ENCODE results near the gene GRIN3B.
"Not testable (repeated sequence)": the region's sequence is repeated elsewhere in the genome, so short reads cannot be mapped to it uniquely, and the experiment has no call there.

DNA sequence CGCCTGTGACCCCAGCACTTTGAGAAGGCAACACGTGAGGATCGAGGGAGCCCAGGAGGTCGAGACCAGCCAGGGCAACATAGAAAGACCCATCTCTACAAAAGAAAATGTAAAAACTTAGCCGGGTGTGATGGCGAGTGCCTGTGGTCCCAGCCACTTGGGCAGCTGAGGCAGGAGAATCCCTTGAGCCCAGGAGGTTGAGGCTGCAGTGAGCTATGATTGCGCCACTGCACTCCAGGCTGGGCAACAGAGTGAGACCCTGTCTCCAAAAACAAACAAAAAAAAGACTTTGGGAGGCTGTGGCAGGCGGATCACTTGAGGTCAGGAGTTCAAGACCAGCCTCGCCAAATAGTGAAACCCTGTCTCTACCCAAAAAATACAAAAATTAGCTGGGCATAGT lies 42.6 kb upstream of the GRIN3B start:
- not testable (repeated sequence) for TF ChIP-seq CTCF, POLR2A, EP300 (IDR thresholded peaks at IDR 0.05)

All from sigmoid colon (tissue), 4 donors.